Mucosa of gallbladder (tissue), 1 donor: ENCODE results near the gene HRNR. TPM values are rescaled to one million over a fixed set of nuclear protein-coding genes. Genes with fewer than 3 reads are reported as not detected.
"Not testable (repeated sequence)": the region's sequence is repeated elsewhere in the genome, so short reads cannot be mapped to it uniquely, and the experiment has no call there.

ENCODE experiments used
- DNase-seq: peaks from one replicate; pipeline ENCODE4 v3.0.0-alpha.2; 2020; ENCODE audit warnings: low spot score
- total RNA-seq: library from RNA; stranded (reverse); gene quantifications from one replicate; pipeline ENCODE4 v1.2.1, GENCODE V29; 2021
- donor health status: DM: no; HTN: no; CAD: no.

HRNR gene
- not detected for total RNA-seq

- no peak for DNase-seq
Observed at GRCh38 chr1:152224093-152224492, at the start of gene HRNR. Gene HRNR, minus strand, starts transcription at chr1:152224193. Its CDS starts 940 bp downstream, at chr1:152223253.

GRCh38 chr1:152256394-152256793 is 32.4 kb upstream of the HRNR start:
- DNase-seq, result not testable (repeated sequence)

GRCh38 chr1:152252157-152252556 is 28.2 kb upstream of the HRNR start:
- DNase-seq, result no peak

GRCh38 chr1:152251391-152251790 is 27.4 kb upstream of the HRNR start:
- no peak for DNase-seq

- no peak for DNase-seq
Observed at GRCh38 chr1:152247316-152247715, 23.3 kb upstream of the HRNR start.

GRCh38 chr1:152244576-152245273 is 20.7 kb upstream of the HRNR start:
- no peak for DNase-seq

GRCh38 chr1:152237093-152237492 is 13.1 kb upstream of the HRNR start:
- no peak for DNase-seq

GRCh38 chr1:152228831-152229230 is 4.8 kb upstream of the HRNR start:
- DNase-seq, result no peak

- no peak for DNase-seq
Observed at GRCh38 chr1:152227310-152227928, 3.4 kb upstream of the HRNR start.

- DNase-seq, result no peak
Observed at GRCh38 chr1:152225678-152226077, 1.7 kb upstream of the HRNR start.

GRCh38 chr1:152220166-152221163 is 3.5 kb downstream of the HRNR start:
- no peak for DNase-seq

GRCh38 chr1:152219438-152219837 is 4.6 kb downstream of the HRNR start:
- not testable (repeated sequence) for DNase-seq

- DNase-seq, result no peak
Observed at GRCh38 chr1:152218762-152219436, 5.1 kb downstream of the HRNR start.

GRCh38 chr1:152215604-152216003 is 8.4 kb downstream of the HRNR start:
- not testable (repeated sequence) for DNase-seq

- not testable (repeated sequence) for DNase-seq
Observed at GRCh38 chr1:152214911-152215310, 9.1 kb downstream of the HRNR start.

GRCh38 chr1:152198982-152199381 is 25.0 kb downstream of the HRNR start:
- DNase-seq, result no peak

- no peak for DNase-seq
Observed at GRCh38 chr1:152197361-152197941, 26.5 kb downstream of the HRNR start.

- DNase-seq, result no peak
Observed at GRCh38 chr1:152191711-152192110, 32.3 kb downstream of the HRNR start.

- no peak for DNase-seq
Observed at GRCh38 chr1:152191260-152191659, 32.7 kb downstream of the HRNR start.

- DNase-seq, result no peak
Observed at GRCh38 chr1:152190589-152190988, 33.4 kb downstream of the HRNR start.
